Activated naive CD4-positive, alpha-beta T cell treated with anti-CD3 and anti-CD28 coated beads, Interleukin-2, amount 50 U/mL, for 24 hours (primary cell): Measurements from ENCODE around the gene PRKN.

Source experiments
- H3K27ac Mint-ChIP-seq: one replicate; pipeline ENCODE4 v1.8.0; 2021; ENCODE audit warnings: mild to moderate bottlenecking, mixed read lengths
- H3K27me3 Mint-ChIP-seq: one replicate; pipeline ENCODE4 v1.8.0; 2021; ENCODE audit warnings: mixed read lengths
- H3K36me3 Mint-ChIP-seq: one replicate; pipeline ENCODE4 v1.8.0; 2021; ENCODE audit warnings: mixed read lengths
- H3K4me1 Mint-ChIP-seq: one replicate; pipeline ENCODE4 v1.8.0; 2021; ENCODE audit warnings: mixed read lengths
- H3K4me3 Mint-ChIP-seq: one replicate; pipeline ENCODE4 v1.8.0; 2021; ENCODE audit warnings: mild to moderate bottlenecking, mixed read lengths
- H3K9me3 Mint-ChIP-seq: one replicate; pipeline ENCODE4 v1.8.0; 2021; ENCODE audit warnings: mixed read lengths

Gene PRKN

DNA sequence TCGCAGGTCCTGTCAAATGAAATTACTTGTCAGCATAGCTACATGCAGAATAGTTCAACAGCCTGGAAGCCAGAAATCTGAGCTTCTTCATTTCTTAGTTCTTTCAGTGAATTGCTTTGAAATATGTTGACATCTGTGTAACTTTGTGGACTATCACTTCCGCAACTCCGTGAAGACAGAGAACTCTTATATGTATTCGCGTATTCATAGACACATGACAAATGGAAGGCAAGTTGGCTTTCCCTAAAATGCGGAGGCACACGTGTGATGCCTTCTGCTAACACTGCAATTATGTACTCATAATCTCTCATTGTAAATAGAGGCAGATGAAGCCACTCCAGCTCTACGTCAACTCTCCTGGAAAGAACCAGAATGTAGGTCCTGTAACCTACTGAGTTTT, 701.5 kb downstream of the PRKN start:
- peaks cover 6% of the 10 kb centered on the region for H3K9me3 Mint-ChIP-seq
- no peak overlapping the region for H3K4me3 Mint-ChIP-seq
- H3K36me3 Mint-ChIP-seq: peaks cover 7% of the 10 kb centered on the region
- no peak overlapping the region for H3K27ac Mint-ChIP-seq
- H3K4me1 Mint-ChIP-seq: no peaks in the 10 kb centered on the region
- no peaks in the 10 kb centered on the region for H3K27me3 Mint-ChIP-seq

DNA sequence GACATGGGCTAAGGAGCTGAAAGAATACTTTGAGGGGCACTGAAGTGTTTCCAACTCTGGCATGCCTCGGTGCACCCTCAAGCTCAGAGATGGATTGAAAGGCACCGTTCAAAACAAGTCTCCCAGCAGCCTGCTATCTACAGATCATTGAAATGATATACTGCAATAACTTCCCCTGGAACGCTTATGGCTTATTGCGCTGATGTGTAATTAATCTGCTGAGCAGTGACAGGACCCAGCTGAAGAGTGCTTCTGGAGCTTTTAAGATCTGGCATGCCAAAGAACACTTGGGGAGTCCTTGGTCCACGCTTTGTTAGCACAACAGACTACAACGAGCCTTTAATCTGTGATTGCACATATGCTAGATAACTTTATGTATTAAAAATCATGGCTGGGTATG, 708.2 kb downstream of the PRKN start:
- H3K27ac Mint-ChIP-seq: no peak overlapping the region
- H3K36me3 Mint-ChIP-seq: peaks cover 8% of the 10 kb centered on the region
- no peaks in the 10 kb centered on the region for H3K27me3 Mint-ChIP-seq
- H3K9me3 Mint-ChIP-seq: peaks cover 19% of the 10 kb centered on the region
- H3K4me3 Mint-ChIP-seq: no peak overlapping the region
- H3K4me1 Mint-ChIP-seq: no peaks in the 10 kb centered on the region

DNA sequence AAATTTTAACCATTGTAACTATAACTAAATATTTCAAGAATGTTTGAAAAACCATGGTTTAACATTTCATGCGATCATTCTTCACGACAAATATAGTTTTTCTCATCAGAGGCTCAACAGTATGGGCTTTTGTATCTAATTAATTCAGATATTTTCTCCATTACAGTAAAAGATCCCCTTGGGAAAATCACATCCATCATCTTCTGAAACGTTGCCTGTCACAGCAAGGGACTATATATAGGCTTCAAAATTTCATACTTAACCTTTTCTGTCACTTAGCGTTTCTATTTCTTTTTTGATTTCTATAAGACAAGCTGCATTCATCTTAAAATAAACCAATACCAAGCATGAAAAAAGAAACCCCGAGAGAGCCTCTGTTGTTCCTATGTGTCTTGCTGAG, 710.0 kb downstream of the PRKN start:
- Mint-ChIP-seq H3K27ac (no peak overlapping the region), H3K4me3 (no peak overlapping the region), H3K4me1 (no peaks in the 10 kb centered on the region), H3K36me3 (peaks cover 3% of the 10 kb centered on the region), H3K9me3 (peaks cover 20% of the 10 kb centered on the region), H3K27me3 (no peaks in the 10 kb centered on the region)

DNA sequence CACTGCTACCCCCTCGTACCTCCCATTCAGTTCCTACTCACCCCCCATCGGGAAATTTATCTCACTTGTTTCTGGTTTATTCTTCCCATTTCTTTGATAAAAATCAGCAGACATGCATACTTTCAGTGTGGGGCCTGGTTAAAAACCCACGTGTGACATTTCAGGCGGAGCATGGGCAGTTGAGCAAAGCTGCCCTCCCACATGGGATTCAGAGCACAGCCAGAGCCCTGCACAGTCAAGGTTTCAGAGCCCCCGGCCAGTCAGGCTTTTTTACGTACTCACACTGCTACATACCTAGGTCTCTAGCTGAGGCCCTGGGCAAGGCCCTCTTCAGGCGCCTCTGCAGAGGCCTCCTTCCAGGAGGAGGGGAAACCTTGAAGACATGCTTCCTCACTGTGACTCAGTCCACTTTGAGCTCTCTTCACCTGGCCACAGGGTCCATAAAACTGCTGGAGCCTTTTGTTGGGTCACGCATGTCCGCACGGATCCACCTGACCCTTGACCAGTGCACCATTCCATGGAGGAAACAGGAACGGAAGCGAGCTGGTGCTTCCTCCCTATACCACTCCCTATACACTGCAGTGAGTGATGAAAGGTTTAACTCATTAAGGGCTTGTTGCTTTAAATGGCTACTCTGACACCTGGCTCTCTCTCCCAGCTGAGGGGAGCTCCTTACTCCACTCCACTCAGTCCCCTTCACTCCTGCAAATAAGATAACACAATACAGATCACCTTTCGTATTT, 713.3 kb downstream of the PRKN start:
- peaks cover 22% of the 10 kb centered on the region for H3K9me3 Mint-ChIP-seq
- H3K27me3 Mint-ChIP-seq: no peaks in the 10 kb centered on the region
- H3K4me1 Mint-ChIP-seq: no peaks in the 10 kb centered on the region
- no peak overlapping the region for H3K27ac Mint-ChIP-seq
- H3K36me3 Mint-ChIP-seq: peaks cover 3% of the 10 kb centered on the region
- no peak overlapping the region for H3K4me3 Mint-ChIP-seq

DNA sequence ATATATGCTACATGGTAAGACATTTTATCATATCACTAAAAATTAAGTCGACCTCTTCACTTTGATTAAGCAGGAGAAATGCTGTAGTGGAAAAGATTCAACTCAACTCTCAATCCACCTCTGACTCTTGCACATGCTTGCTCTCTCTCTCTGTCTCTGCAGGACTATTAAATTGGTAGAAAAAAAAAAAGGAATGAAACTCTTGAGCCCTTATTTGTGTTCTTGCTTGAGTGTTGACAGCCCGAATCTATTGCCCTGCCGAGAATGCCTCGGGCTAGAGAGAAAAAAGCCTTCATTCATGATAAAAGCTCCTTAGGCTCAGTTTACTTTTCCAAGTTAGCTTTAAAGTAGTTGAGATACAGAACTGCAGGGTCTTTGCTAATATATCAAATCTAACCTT, 722.2 kb downstream of the PRKN start:
- Mint-ChIP-seq H3K36me3 (no peaks in the 10 kb centered on the region), H3K4me3 (no peak overlapping the region), H3K27ac (no peak overlapping the region), H3K27me3 (no peaks in the 10 kb centered on the region), H3K4me1 (no peaks in the 10 kb centered on the region), H3K9me3 (peaks cover 30% of the 10 kb centered on the region)

DNA sequence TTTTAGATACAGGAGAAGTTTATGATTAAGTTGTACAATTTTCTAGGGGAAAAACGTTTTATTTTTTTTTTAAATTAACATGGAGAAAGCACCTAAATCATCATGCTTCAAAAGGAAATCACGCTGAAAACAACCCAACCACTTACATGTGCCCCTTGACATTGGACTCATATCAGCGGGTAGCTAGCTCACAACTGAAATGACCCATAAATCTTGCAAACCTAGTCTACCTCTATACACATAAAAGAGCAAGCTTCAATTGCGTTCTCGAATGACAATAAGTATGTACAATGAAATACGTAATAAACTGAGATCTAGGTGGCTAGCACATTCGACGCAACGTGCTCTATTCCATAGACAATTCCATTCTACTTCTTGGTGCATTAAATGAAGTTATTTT, 730.8 kb downstream of the PRKN start:
- no peak overlapping the region for H3K4me3 Mint-ChIP-seq
- H3K9me3 Mint-ChIP-seq: peaks cover 8% of the 10 kb centered on the region
- peaks cover 5% of the 10 kb centered on the region for H3K36me3 Mint-ChIP-seq
- no peaks in the 10 kb centered on the region for H3K4me1 Mint-ChIP-seq
- no peaks in the 10 kb centered on the region for H3K27me3 Mint-ChIP-seq
- no peak overlapping the region for H3K27ac Mint-ChIP-seq

DNA sequence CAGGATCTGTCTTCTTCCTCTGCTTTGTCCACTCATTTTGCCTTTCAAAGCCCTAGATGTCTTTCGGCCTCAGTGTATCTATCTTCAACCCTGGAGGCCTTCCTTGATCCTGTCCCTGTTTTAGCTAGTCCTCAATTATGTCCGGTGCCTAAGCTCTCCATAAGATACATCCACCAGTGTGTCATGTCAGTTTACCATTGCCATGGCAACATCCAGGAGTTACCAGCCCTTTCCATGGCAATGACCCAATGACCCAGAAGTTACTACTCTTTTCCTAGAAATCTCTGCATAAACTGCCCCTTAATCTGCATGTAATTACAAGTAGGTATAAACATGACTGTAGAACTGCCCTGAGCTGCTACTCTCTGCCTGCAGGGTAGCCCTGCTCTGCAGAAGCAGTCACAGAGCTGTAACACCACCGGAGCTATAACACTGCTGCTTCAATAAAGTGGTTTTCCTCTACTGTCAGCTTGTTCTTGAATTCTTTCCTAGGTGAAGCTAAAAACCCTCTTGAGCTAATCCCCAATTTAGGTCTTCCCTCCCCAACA, 741.6 kb downstream of the PRKN start:
- no peak overlapping the region for H3K27ac Mint-ChIP-seq
- no peaks in the 10 kb centered on the region for H3K4me1 Mint-ChIP-seq
- no peaks in the 10 kb centered on the region for H3K27me3 Mint-ChIP-seq
- H3K9me3 Mint-ChIP-seq: peaks cover 9% of the 10 kb centered on the region
- H3K4me3 Mint-ChIP-seq: no peak overlapping the region
- H3K36me3 Mint-ChIP-seq: peaks cover 12% of the 10 kb centered on the region

DNA sequence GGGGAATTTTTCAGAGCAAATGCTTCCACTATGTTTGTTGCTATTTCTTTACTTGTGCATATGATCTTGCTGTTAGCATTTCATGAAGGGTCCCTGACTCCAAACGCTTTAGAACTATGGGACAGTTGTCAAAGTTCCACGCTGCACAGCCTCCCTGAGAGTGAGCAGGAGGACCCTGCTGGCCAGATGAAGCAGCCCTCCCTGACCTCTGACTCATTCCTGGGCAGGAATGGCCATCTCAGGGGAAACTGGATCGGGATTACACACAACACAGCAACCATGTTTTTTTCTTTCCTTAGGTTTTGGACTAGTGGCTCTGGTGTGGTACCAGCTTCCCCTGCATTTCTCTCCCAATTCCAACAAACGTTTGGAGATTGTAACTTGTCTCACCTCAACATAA, 742.9 kb downstream of the PRKN start:
- no peak overlapping the region for H3K27ac Mint-ChIP-seq
- H3K27me3 Mint-ChIP-seq: no peaks in the 10 kb centered on the region
- peaks cover 5% of the 10 kb centered on the region for H3K9me3 Mint-ChIP-seq
- H3K36me3 Mint-ChIP-seq: peaks cover 7% of the 10 kb centered on the region
- H3K4me1 Mint-ChIP-seq: no peaks in the 10 kb centered on the region
- no peak overlapping the region for H3K4me3 Mint-ChIP-seq

DNA sequence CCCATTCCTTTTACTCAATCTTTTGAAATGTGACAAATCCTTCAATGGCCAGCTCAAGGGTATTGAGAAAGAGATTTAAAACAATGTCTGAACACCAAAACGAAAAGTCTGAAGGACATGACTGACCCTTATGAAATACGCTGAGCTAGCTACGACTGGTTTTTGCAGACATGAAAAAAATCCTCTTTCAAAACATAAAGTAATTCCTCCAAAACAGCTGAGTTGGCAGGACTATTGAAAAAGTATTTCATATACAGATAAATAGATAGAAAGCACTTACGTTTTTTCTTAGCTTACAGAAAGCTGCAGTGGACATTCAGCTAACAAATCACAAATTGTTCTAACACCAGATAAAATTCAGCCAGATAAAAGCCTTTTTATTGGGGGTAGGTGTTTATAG, 751.0 kb downstream of the PRKN start:
- Mint-ChIP-seq H3K4me1 (no peaks in the 10 kb centered on the region), H3K9me3 (no peaks in the 10 kb centered on the region), H3K36me3 (peaks cover 5% of the 10 kb centered on the region), H3K27me3 (no peaks in the 10 kb centered on the region), H3K27ac (no peak overlapping the region), H3K4me3 (no peak overlapping the region)

DNA sequence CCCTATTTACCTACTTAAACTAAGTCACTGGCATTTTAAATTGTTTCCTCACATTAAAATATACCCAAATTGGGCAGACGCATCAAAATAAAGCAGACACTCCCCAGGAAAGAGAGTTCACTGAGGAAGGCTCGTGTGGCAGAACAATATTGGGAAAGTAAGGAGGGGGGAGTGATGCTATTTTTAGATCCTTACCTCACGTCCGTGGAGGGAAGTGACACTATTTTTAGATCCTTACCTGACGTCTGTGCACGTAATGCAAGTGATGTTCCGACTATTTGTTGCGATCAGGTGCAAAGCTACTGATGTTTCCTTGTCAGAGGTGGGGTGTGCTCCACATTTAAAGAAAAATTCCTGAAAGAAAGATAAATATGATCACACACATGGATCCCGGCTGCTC, 754.5 kb downstream of the PRKN start:
- H3K27me3 Mint-ChIP-seq: no peaks in the 10 kb centered on the region
- peaks cover 3% of the 10 kb centered on the region for H3K36me3 Mint-ChIP-seq
- no peaks in the 10 kb centered on the region for H3K9me3 Mint-ChIP-seq
- no peak overlapping the region for H3K27ac Mint-ChIP-seq
- H3K4me1 Mint-ChIP-seq: no peaks in the 10 kb centered on the region
- H3K4me3 Mint-ChIP-seq: no peak overlapping the region

DNA sequence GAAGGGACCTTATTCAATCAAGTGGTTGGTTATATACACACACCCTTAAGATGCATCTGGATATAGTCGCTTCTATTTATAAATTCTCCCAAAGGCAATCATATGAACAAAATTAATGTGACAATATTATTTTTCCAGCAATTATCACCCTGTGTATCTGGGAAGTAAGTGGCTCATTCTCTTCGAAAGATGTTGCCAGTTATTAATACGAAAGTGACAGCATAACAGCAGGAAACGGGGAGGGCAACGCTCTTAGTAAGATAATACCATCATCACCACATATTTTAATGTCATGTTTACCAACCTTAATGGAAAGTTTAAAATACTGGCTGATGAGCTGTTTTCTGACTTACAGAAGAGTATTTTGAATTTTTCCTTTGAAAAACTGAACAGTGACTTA, 756.5 kb downstream of the PRKN start:
- Mint-ChIP-seq H3K27ac (no peak overlapping the region), H3K4me3 (no peak overlapping the region), H3K27me3 (no peaks in the 10 kb centered on the region), H3K9me3 (no peaks in the 10 kb centered on the region), H3K36me3 (peaks cover 3% of the 10 kb centered on the region), H3K4me1 (no peaks in the 10 kb centered on the region)

DNA sequence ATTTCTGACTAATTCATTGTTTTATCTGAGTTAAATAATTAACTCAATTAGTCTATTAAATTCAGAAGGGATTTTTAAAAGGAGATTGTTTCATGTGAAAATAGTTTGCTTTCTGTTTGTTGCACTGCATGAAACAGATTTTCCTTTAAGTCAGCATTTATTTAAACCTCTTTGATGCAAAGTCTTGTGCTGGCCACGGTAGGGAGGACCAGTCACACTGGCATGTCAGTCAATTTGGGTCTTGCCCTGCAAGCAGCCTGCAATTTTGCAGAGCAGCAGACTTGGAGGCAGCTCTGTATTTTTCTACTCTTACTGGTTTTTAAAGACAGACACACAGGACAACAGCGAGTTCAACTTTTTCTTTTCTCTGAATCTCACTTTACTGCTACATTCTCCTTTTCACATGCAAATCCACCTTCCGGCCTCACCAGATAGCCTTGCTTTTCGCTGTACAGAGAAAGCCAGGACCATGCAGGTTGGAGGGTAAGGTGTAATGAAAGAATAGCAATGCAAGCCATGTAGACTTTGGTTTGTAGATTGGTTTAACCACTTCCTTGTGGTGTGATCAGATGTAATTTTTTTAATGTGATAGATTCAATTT, 763.8 kb downstream of the PRKN start:
- no peak overlapping the region for H3K27ac Mint-ChIP-seq
- no peaks in the 10 kb centered on the region for H3K4me1 Mint-ChIP-seq
- no peaks in the 10 kb centered on the region for H3K36me3 Mint-ChIP-seq
- no peaks in the 10 kb centered on the region for H3K9me3 Mint-ChIP-seq
- H3K27me3 Mint-ChIP-seq: no peaks in the 10 kb centered on the region
- no peak overlapping the region for H3K4me3 Mint-ChIP-seq

DNA sequence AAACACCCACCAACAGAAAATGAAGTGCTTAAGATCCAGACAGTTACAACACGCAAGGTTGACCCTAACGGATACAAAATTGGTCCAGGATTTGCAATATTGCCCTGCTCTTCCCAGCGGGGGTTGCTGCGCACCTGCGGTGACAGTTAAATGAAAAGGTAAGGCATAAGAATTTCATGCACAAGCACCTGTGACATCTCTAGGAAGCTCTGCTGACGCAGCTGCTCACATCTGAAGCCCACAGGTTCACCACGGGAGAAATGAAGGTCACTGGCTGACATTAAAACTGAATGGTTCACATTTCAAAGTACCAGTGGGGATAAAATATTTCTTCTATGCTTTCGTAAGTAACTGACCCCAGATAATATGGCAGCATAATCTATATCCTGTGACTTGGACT, 764.4 kb downstream of the PRKN start:
- Mint-ChIP-seq H3K27me3 (no peaks in the 10 kb centered on the region), H3K4me3 (no peak overlapping the region), H3K36me3 (no peaks in the 10 kb centered on the region), H3K4me1 (no peaks in the 10 kb centered on the region), H3K9me3 (no peaks in the 10 kb centered on the region), H3K27ac (no peak overlapping the region)

DNA sequence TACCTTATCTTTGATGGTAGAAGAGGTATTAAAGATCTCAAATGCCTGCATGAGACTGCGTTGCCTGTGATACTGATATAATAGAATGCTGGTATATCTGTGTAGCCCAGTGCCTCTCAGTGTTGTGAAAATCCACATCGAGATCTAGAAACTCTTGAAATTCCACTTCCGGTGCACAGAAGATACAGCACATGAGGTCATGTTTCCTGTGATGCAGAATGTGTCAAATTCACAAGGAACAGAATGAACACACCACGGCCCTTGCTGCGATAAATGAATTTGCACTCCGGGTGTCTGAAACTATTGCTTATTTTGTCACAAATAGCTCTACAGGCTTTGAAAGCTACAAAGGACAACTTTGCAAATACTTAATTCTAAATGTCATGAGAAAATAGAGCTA, 765.8 kb downstream of the PRKN start:
- no peaks in the 10 kb centered on the region for H3K27me3 Mint-ChIP-seq

DNA sequence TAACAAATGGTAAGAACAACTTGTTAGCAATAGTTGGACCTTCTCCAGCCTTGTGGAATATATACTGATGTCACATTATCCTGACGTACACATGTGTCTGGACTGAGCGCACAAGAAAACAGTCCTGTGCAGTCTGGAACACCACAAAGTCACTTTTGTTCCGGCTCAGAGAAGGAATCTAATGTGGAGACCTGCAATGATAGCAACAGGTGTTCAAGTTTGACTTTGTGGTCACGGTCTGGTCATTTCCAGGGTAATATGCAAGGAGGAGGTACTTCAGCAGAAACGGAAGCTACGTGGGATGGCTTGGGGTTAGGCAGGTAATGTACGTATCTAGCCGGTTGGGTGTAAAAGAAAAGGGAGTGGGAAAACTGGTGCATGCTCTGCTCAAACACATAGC, 766.5 kb downstream of the PRKN start:
- H3K36me3 Mint-ChIP-seq: no peaks in the 10 kb centered on the region
- H3K4me3 Mint-ChIP-seq: no peak overlapping the region

More for the DNA sequence above, 765.8 kb downstream of the PRKN start:
- Mint-ChIP-seq H3K4me1 (no peaks in the 10 kb centered on the region), H3K9me3 (no peaks in the 10 kb centered on the region), H3K27ac (no peak overlapping the region), H3K36me3 (no peaks in the 10 kb centered on the region), H3K4me3 (no peak overlapping the region)

DNA sequence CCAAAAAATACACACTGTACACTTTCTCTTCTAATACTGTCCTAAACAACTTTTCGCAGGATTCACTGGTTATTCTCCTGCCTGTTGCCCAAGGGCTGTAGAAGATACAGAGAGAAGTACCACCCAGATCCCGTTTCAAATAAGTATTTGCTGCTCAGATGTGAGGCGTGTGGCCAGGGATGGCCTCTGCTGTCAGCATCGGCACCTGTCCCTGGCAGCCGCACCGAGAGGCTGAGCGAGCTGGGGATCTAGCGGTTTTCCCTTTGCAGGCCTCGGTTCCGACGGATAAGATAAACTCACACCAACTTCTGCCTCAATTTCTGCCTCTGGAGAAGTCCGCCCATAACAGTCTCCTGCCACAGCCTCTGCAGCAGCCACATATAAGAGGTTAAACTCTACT, 768.5 kb downstream of the PRKN start:
- H3K4me3 Mint-ChIP-seq: no peak overlapping the region
- H3K36me3 Mint-ChIP-seq: no peaks in the 10 kb centered on the region
- no peaks in the 10 kb centered on the region for H3K4me1 Mint-ChIP-seq
- H3K9me3 Mint-ChIP-seq: no peaks in the 10 kb centered on the region
- H3K27ac Mint-ChIP-seq: no peak overlapping the region
- H3K27me3 Mint-ChIP-seq: no peaks in the 10 kb centered on the region

More for the DNA sequence above, 766.5 kb downstream of the PRKN start:
- H3K27me3 Mint-ChIP-seq: no peaks in the 10 kb centered on the region
- no peaks in the 10 kb centered on the region for H3K9me3 Mint-ChIP-seq
- no peak overlapping the region for H3K27ac Mint-ChIP-seq
- H3K4me1 Mint-ChIP-seq: no peaks in the 10 kb centered on the region
